ENCODE data around the gene GATAD2A. TPM values are rescaled to one million over a fixed set of nuclear protein-coding genes. Genes with fewer than 3 reads are reported as not detected.

Gene GATAD2A
- total RNA-seq, 1 experiment from 2014 or later: 189 TPM

DNA sequence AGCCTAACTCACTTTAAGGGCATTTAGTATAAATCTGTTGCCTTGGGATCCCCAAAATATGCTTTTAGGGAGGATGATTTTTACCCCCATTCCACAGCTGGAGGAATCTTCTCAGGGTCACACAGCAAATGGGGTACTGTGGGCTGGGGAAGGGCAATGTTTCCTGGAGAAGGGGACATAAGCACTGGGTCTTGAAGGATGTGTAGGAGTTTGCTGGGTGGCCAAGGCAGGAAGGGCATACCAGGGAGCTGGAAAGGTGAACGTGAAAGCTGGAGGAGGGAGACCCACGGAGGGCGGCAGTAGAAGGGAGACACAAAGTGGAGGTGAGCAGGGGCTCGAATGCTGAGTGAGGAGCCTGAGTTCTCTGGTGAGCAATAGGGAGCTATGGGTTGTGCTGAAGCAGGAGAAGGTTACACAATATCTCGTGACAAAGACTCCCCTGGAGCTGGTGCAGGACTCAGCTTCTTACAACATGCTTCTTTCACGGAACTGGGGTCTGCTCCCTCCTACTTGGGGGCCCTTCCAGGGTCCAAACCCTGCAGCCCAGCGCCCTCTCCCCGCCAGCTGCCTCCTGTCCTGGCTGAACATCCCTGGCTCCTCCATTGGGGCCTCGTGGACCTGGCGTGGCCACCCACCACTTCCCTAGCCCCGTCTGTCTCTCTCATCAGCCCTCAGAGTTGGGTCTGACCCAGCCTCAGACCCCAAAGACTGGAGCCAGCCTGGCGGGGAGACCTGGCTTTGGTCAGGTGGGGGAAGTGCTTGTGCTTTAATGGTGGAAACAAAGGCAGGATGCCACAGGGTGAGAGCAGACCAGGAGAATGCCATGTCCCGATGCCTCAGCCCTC lies 143.7 kb downstream of the GATAD2A start:
- Histone ChIP-seq H4K8ac (replicated peaks; ENCODE audit: insufficient read length, low read depth, low read length) (no peak overlapping the region), H4K91ac (ENCODE audit: insufficient read length, low read depth, low read length) (no peak overlapping the region), H3K9me3 (ENCODE audit: control insufficient read depth, low read depth, low read length) (no peaks in the 10 kb centered on the region), H3K4me1 (ENCODE audit: insufficient read depth, low read length) (no peaks in the 10 kb centered on the region), H3K4ac (ENCODE audit: low read depth, low read length) (no peak overlapping the region), H3K23ac (ENCODE audit: insufficient read length, low read depth, low read length) (no peak overlapping the region), H4K20me1 (ENCODE audit: control insufficient read depth, insufficient read depth, insufficient read length) (no peaks in the 10 kb centered on the region), H3T11ph (ENCODE audit: low read length) (no peak overlapping the region), H2AFZ (ENCODE audit: low read length) (no peak overlapping the region), H3K4me2 (ENCODE audit: insufficient read depth, insufficient read length, low read length) (no peak overlapping the region), H3K9ac (ENCODE audit: extremely low read depth, insufficient read length, low read length) (no peak overlapping the region), H3K27ac (ENCODE audit: insufficient read length, low read depth, low read length) (no peak overlapping the region), H3K79me2 (ENCODE audit: insufficient read depth, low read length) (no peaks in the 10 kb centered on the region), H3K79me1 (ENCODE audit: insufficient read depth, low read depth, low read length, poor library complexity, severe bottlenecking) (no peaks in the 10 kb centered on the region), H2BK20ac (ENCODE audit: low read depth, low read length, poor library complexity, severe bottlenecking) (no peak overlapping the region), H3K14ac (ENCODE audit: insufficient read depth, low read length) (no peak overlapping the region), H3K56ac (ENCODE audit: insufficient read length, low read depth, low read length) (no peak overlapping the region), H3K18ac (ENCODE audit: insufficient read length, low read depth, low read length) (no peak overlapping the region), H3K23me2 (ENCODE audit: insufficient read length, low read depth, low read length, poor library complexity, severe bottlenecking) (no peaks in the 10 kb centered on the region), H4K5ac (ENCODE audit: insufficient read length, low read depth, low read length) (no peak overlapping the region), H2BK120ac (ENCODE audit: low read depth, low read length, poor library complexity, severe bottlenecking) (no peak overlapping the region), H2AK5ac (ENCODE audit: insufficient read length, low read length) (no peak overlapping the region), H2BK5ac (ENCODE audit: insufficient read length, low read length) (no peak overlapping the region), H2BK15ac (ENCODE audit: low read depth, low read length) (no peak overlapping the region), H3K27me3 (ENCODE audit: insufficient read depth, low read length) (no peaks in the 10 kb centered on the region), H2BK12ac (ENCODE audit: insufficient read length, low read depth, low read length) (no peak overlapping the region)
- Mint-ChIP-seq H3K36me3 (ENCODE audit: insufficient read depth in 1 of 3, low read depth in 3 of 3) (no peaks in the 10 kb centered on the region; a peak in 1 of 7 replicates), H3K27me3 (ENCODE audit: low read depth) (peaks cover 3% of the 10 kb centered on the region; the same call in 1 of the 2 replicates), H3K4me3 (no peak overlapping the region), H3K27ac (peak overlapping the region in 2 of 3 experiments; percentile 25 to 52; a peak in 1 of 7 replicates), H3K4me1 (peaks cover 0 to 8% of the 10 kb centered on the region in 2 experiments; a peak in 1 of 4 replicates), H3K9me3 (no peaks in the 10 kb centered on the region; a peak in 1 of 5 replicates)
- no peak for DNase-seq
- WGBS (ENCODE audit: extremely low coverage, insufficient read length, low lambda C conversion rate): no CpG with 5 or more reads among the region's 13 CpGs
- TF ChIP-seq, protein P1, sequence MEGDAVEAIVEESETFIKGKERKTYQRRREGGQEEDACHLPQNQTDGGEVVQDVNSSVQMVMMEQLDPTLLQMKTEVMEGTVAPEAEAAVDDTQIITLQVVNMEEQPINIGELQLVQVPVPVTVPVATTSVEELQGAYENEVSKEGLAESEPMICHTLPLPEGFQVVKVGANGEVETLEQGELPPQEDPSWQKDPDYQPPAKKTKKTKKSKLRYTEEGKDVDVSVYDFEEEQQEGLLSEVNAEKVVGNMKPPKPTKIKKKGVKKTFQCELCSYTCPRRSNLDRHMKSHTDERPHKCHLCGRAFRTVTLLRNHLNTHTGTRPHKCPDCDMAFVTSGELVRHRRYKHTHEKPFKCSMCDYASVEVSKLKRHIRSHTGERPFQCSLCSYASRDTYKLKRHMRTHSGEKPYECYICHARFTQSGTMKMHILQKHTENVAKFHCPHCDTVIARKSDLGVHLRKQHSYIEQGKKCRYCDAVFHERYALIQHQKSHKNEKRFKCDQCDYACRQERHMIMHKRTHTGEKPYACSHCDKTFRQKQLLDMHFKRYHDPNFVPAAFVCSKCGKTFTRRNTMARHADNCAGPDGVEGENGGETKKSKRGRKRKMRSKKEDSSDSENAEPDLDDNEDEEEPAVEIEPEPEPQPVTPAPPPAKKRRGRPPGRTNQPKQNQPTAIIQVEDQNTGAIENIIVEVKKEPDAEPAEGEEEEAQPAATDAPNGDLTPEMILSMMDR (conservative IDR thresholded peaks at IDR 0.05): no peak
